Coronary artery (tissue), 2 donors: ENCODE results near the gene SEMA3B.

Experiments used
- DNase-seq: peaks from one replicate; pipeline ENCODE4 v3.0.0-alpha.2; 2017; ENCODE audit warnings: low spot score
- H3K27ac ChIP-seq, 2 donors: fragments of 200-600 bp; sonication (generic); one replicate each; pipeline ENCODE4 v1.5.1; 2016 to 2019
- H3K4me3 ChIP-seq: fragments of 200-600 bp; sonication (generic); 2 replicates; pipeline ENCODE4 v1.5.1; 2016; ENCODE audit warnings: mild to moderate bottlenecking, moderate library complexity
- TF ChIP-seq, protein P1 (sequence below): fragments of 200-600 bp; sonication (generic); IDR thresholded peaks from one replicate; pipeline ENCODE4 v1.5.1; 2019; ENCODE audit warnings: antibody characterized with exemption

SEMA3B gene

DNA sequence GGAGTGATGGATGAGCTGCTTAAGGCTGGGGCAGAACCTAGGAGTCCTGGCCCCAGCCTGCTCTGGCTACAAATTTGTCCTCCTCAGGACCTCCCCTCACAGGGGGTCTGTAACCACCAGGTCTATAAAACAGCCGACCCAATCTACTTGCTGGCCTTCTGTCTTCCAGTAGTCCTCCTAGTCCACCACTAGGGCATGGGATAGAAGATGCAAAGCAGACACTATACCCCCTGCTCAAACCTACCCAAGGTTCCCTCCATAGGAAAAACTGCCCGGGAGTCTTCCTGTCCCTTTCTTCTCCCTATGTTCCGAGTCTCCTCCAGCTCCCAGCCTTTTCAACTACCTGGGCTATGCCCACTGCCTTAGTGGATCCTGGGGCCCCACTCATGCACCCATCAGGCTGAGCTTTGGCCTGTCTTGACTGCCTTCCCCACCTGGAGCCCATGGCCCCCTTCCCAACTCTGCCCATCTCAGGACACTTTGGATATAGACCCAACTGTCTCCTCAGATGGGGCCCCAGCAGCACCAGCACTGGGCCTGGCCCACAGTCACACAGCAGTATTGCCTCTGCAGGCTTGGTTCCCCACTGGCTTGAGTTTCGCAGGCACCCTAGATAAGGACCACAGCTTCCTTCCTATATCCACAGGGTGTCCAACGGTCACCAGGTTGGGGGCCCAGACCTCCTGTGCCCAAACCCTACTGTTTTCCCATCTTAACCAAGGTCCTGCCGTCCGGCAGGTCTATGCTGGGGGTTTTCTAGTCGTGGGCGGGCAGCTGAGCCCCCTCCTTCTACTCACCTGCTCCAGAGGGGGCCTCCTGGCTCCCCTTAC, 29.2 kb downstream of the SEMA3B start:
- peak; percentile 77 for DNase-seq
- TF ChIP-seq, protein P1, sequence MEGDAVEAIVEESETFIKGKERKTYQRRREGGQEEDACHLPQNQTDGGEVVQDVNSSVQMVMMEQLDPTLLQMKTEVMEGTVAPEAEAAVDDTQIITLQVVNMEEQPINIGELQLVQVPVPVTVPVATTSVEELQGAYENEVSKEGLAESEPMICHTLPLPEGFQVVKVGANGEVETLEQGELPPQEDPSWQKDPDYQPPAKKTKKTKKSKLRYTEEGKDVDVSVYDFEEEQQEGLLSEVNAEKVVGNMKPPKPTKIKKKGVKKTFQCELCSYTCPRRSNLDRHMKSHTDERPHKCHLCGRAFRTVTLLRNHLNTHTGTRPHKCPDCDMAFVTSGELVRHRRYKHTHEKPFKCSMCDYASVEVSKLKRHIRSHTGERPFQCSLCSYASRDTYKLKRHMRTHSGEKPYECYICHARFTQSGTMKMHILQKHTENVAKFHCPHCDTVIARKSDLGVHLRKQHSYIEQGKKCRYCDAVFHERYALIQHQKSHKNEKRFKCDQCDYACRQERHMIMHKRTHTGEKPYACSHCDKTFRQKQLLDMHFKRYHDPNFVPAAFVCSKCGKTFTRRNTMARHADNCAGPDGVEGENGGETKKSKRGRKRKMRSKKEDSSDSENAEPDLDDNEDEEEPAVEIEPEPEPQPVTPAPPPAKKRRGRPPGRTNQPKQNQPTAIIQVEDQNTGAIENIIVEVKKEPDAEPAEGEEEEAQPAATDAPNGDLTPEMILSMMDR: no peak
- H3K4me3 ChIP-seq: peak overlapping the region; percentile 74
- peak overlapping the region; percentile 91 to 92 for H3K27ac ChIP-seq

DNA sequence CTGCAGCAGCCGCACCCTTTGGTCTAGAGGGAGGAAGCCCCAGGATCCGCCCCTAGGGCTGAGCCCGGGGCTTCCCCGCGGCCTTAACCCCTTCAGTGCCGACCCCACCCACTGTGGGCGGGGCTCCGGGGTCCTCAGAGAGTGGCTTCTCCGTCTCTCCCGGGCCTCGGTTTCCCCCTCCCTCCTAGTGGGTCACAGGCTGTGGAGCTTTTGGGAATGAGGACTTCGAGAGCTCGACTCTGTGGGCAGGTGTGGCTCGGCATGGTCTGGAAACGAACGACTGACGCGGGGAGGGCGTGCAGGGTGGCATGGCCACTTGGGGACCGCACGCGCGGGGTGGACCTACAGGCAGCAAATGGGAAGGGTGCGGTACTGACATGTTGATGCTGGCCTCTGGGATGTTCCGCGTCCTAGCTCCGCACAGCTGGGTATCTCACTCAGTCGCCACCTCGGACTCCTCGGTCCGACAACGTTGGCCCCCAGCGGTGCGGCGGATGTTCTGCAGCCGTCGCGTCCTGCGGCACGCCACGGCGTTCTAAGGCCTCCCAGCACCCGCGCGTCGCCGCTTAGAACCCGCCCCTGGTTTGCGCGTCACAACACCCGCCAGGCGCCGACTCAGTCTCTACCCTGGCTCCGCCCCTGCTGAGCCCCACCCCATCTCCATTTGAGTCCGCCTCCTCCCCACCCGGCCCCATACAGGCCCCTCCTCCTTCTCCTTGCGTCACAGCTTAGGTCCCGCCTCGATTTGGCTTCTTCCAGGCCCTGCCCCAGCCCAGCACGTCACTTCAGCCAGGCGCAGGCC, 30.1 kb downstream of the SEMA3B start, which contains the start of the genes HYAL3 and NAA80:
HYAL3 (minus strand) TSS at position 570 of the 802 bp plus-strand sequence. CDS start 3,803 bp downstream, outside the sequence.
NAA80 (minus strand) TSS at position 570 of the 802 bp plus-strand sequence. CDS start 1,942 bp downstream, outside the sequence.
- TF ChIP-seq, protein P1: peak; percentile 13
- peak; percentile 100 for DNase-seq
- H3K27ac ChIP-seq: peak within 1 kb of the TSS; percentile 91 to 92
- peak within 1 kb of the TSS; percentile 74 for H3K4me3 ChIP-seq

DNA sequence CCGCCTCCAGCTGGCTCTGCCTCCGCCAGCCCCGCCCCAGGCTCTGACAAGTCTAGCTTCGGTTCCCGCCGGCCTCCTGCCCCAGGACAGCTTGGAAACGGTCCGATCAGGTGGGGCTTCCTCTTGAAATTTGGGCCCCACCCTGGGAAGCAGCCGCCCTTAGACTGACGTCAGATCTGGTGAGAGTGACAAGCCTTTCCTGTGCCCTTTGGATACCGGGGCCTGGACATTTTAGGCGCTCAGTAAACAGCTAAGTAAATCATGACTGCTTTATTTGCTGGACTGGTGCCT, 30.6 kb downstream of the SEMA3B start:
- H3K27ac ChIP-seq: peak overlapping the region; percentile 91 to 92
- H3K4me3 ChIP-seq: peak overlapping the region; percentile 74
- TF ChIP-seq, protein P1: no peak
- no peak for DNase-seq

DNA sequence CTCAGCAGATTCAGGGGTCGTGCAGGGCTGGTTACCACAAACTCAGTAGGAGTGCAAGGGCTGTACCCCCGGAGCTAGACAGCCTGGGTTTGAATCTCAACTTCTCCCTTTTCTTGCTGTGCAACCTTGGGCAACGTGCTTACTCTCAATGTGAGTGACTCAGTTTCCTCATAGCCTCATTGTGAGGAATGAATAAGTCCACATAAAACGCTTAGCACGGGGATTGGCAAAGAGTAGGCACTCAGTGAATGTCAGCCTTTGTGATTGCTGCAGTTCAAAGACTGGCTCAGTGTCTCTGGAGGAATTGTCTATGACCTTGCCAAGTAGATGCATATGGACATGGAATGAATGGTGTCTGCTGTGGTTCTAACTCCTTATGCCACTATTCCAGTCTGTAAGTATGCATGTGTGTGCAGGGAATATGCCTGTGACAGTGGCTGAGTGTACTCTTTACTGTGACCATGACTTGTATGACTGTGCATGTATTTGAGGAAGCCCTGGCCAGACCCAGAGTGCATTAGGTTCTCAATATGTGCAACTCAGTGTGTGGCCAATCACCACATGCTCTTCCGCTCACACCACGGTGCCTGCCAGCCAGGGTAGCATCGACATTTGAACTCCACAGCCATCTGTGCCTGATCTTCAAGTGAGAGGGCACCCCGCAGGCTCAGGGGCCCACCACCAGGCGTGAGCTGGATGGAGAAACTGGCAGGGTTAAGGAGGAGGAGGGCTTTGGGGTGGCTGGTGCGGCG, 31.2 kb downstream of the SEMA3B start:
- DNase-seq: no peak
- H3K4me3 ChIP-seq: peak overlapping the region; percentile 74
- TF ChIP-seq, protein P1: no peak
- H3K27ac ChIP-seq: peak overlapping the region; percentile 91 to 92

DNA sequence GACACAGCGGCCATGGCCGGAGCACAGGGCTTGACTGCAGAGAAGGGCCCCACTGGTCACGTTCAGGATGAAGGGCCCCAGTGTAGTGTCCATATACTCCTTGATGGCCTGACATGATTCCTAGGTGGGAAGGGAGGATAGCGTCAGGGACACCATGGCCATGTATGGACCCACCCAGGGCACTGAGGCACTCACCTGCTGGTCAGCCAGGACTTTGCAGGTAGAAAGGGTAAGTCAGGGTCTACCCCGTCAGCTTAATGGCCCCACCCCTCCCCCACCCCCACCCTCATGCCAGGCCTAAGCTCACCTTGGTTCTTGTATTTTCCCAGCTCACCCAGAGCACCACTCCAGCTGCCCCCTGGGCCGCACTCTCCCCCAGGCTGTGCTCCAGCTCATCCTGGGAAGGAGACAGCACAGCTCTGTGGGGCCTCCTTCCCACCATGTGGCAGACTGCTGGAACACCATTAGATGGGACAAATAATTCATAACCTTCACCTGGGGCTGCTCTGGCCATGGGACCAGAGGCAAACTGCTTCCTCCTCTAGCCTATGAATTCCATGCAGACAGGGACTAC, 31.8 kb downstream of the SEMA3B start:
- peak overlapping the region; percentile 91 to 92 for H3K27ac ChIP-seq
- DNase-seq: peak; percentile 78
- TF ChIP-seq, protein P1: no peak
- H3K4me3 ChIP-seq: peak overlapping the region; percentile 74
